ENCODE data around the gene PRICKLE1.
A peak's percentile ranks its signal among the peaks of the same experiment; 100 is the strongest.

The PRICKLE1 gene

DNA sequence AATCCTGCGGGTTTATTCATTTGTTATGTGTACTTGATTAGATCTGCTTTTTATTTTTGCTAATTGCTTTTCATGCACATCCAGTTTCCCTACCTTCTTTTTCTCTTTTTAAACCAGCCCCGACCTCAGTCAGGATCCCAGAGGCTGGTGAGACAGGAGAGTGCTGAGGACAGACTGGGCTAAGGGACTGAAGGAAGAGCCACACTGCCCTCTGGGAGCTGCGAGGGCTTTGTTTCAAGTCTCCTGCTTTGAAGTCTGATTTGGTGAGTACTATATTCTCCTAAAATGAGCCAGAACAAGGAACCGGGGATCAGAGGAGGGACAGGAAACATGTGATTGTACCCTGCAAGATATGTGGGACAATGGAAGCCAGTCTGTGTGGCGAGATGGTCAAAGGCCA is 23.9 kb downstream of the PRICKLE1 start:
- no peaks in the 10 kb centered on the region for H3K27me3 ChIP-seq (ENCODE audit: insufficient read depth, low read length)
- no peaks in the 10 kb centered on the region for H3K36me3 ChIP-seq (ENCODE audit: insufficient read depth, low read length)
- no peak overlapping the region for H3K4me3 ChIP-seq (ENCODE audit: low read depth, low read length, poor library complexity, severe bottlenecking)
- no peaks in the 10 kb centered on the region for H3K9me3 ChIP-seq (ENCODE audit: low read length)
- H3K9ac ChIP-seq (ENCODE audit: low read length): no peak overlapping the region
- no peaks in the 10 kb centered on the region for H3K9me2 ChIP-seq (ENCODE audit: low read depth, low read length)
- no peaks in the 10 kb centered on the region for H3K79me2 ChIP-seq (ENCODE audit: insufficient read depth, low read length)
- H3K4me2 ChIP-seq (ENCODE audit: low read length): no peak overlapping the region
- no peak for TF ChIP-seq EZH2 (IDR thresholded peaks at IDR 0.05; ENCODE audit: borderline replicate concordance, low read length)
- peak; percentile 28; the same call in 1 of the 2 replicates for TF ChIP-seq CTCF (IDR thresholded peaks at IDR 0.05; ENCODE audit: low read length)
- H3F3A ChIP-seq (ENCODE audit: insufficient read depth, low read length): no peaks in the 10 kb centered on the region
- H3K27ac ChIP-seq (ENCODE audit: low read depth, low read length, poor library complexity, severe bottlenecking): no peak overlapping the region
- no peaks in the 10 kb centered on the region for H3K4me1 ChIP-seq (ENCODE audit: insufficient read depth, low read length, severe bottlenecking)
- no peaks in the 10 kb centered on the region for H4K20me1 ChIP-seq (ENCODE audit: insufficient read depth, low read length)
- H2AFZ ChIP-seq (ENCODE audit: low read length): no peak overlapping the region

DNA sequence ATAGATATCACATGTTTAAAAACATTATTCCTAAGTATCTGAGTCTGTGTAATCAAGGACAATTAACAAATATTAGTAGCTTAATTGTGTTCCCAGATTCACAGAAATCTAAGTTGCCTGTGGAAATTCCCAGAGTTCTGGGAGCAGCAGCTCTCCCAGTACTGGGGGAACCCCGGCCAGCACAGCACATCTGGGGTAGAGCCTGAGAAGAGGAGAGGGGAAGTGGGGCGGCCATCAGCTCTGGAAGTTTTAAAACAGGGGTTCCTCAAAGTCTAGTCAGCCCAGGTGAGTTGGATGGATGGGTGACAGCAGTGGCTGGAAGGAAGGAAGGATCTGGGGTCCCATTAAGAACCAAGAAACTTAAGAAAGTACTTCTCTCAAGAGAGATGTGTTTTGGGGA is 24.6 kb downstream of the PRICKLE1 start:
- Histone ChIP-seq H3K4me2 (ENCODE audit: low read length) (no peak overlapping the region), H3K9ac (ENCODE audit: low read length) (no peak overlapping the region), H3K36me3 (ENCODE audit: insufficient read depth, low read length) (no peaks in the 10 kb centered on the region), H3K27ac (ENCODE audit: low read depth, low read length, poor library complexity, severe bottlenecking) (no peak overlapping the region), H3K27me3 (ENCODE audit: insufficient read depth, low read length) (no peaks in the 10 kb centered on the region), H3K9me2 (ENCODE audit: low read depth, low read length) (no peaks in the 10 kb centered on the region), H3K4me1 (ENCODE audit: insufficient read depth, low read length, severe bottlenecking) (no peaks in the 10 kb centered on the region), H3K79me2 (ENCODE audit: insufficient read depth, low read length) (no peaks in the 10 kb centered on the region), H3F3A (ENCODE audit: insufficient read depth, low read length) (no peaks in the 10 kb centered on the region), H3K9me3 (ENCODE audit: low read length) (no peaks in the 10 kb centered on the region), H3K4me3 (ENCODE audit: low read depth, low read length, poor library complexity, severe bottlenecking) (no peak overlapping the region), H4K20me1 (ENCODE audit: insufficient read depth, low read length) (no peaks in the 10 kb centered on the region), H2AFZ (ENCODE audit: low read length) (no peak overlapping the region)
- TF ChIP-seq CTCF (IDR thresholded peaks at IDR 0.05; ENCODE audit: low read length): no peak
- TF ChIP-seq EZH2 (IDR thresholded peaks at IDR 0.05; ENCODE audit: borderline replicate concordance, low read length): no peak

DNA sequence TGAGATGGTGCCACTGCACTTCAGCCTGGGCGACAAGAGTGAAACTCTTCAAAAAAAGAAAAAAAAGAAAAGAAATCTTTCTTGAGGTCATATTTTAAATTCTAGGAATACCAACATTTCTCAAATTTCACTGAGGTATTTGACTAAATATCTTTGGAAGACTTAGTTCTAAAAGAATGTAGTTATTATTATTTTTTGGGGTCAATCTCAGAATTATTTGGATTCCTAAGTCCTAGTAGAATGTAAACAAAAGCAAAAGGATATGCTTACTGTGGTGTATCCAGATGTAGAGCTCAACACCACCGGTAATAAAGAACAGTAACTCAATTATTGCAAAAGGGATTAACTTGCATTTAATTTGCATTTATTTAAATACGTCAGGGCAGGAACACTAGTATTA is 25.0 kb downstream of the PRICKLE1 start:
- no peak overlapping the region for H3K9ac ChIP-seq (ENCODE audit: low read length)
- no peaks in the 10 kb centered on the region for H3K9me2 ChIP-seq (ENCODE audit: low read depth, low read length)
- no peak overlapping the region for H3K4me3 ChIP-seq (ENCODE audit: low read depth, low read length, poor library complexity, severe bottlenecking)
- H3K79me2 ChIP-seq (ENCODE audit: insufficient read depth, low read length): no peaks in the 10 kb centered on the region
- no peak overlapping the region for H3K27ac ChIP-seq (ENCODE audit: low read depth, low read length, poor library complexity, severe bottlenecking)
- H4K20me1 ChIP-seq (ENCODE audit: insufficient read depth, low read length): no peaks in the 10 kb centered on the region
- H3K27me3 ChIP-seq (ENCODE audit: insufficient read depth, low read length): no peaks in the 10 kb centered on the region
- H3K4me1 ChIP-seq (ENCODE audit: insufficient read depth, low read length, severe bottlenecking): no peaks in the 10 kb centered on the region
- H3K9me3 ChIP-seq (ENCODE audit: low read length): no peaks in the 10 kb centered on the region
- no peaks in the 10 kb centered on the region for H3K36me3 ChIP-seq (ENCODE audit: insufficient read depth, low read length)
- TF ChIP-seq EZH2 (IDR thresholded peaks at IDR 0.05; ENCODE audit: borderline replicate concordance, low read length) (no peak), CTCF (IDR thresholded peaks at IDR 0.05; ENCODE audit: low read length) (no peak)
- H3F3A ChIP-seq (ENCODE audit: insufficient read depth, low read length): no peaks in the 10 kb centered on the region
- no peak overlapping the region for H2AFZ ChIP-seq (ENCODE audit: low read length)
- no peak overlapping the region for H3K4me2 ChIP-seq (ENCODE audit: low read length)

Data from OCI-LY1 (cell line).